K562 (cell line): ENCODE data around the gene NASP. TPM values are rescaled to one million over a fixed set of nuclear protein-coding genes. Genes with fewer than 3 reads are reported as not detected.

Source experiments
- ATAC-seq: fragments of 200-7000 bp; cut with Tn5 transposase; 3 replicates; pipeline ENCODE4 v1.9.1; 2020; ENCODE audit warnings: moderate library complexity
- BruUV-seq: library from RNA; stranded (reverse); fragments of 400-500 nt; replicated peaks from 2 replicates; lab custom pipeline; 2021; lab: Mats Ljungman, UMichigan
- CTCF ChIA-PET: fragments of 300-600 bp; formaldehyde crosslinking; extraction: SDS; loops from one replicate; lab custom pipeline; 2021; ENCODE audit warnings: low intra/inter-chr PET ratio; lab: Yijun Ruan, JAX
- POLR2A ChIA-PET: fragments of 300-600, 350-650 bp; sonication (Branson Sonifier 250); formaldehyde crosslinking; extraction: SDS; loops from one replicate; lab custom pipeline; 2021; ENCODE audit warnings: antibody characterized with exemption, inconsistent platforms; lab: Yijun Ruan, JAX
- DNase-seq, 4 experiments: peaks; one replicate each; pipeline versions ENCODE4 v3.0.0 to v3.0.0-alpha.2; 2011 to 2018; ENCODE audit warnings: low spot score in 3 of 4, mixed read lengths in 3 of 4; ENCODE audit errors: extremely low read depth in 1 of 4
- FAIRE-seq: peaks from 2 replicates; lab custom pipeline; 2011; peaks lifted over from hg19 to GRCh38; lab: Jason Lieb, UNC
- H2AFZ ChIP-seq: 2 replicates; pipeline ENCODE4 v1.6.0; 2011; ENCODE audit warnings: low read depth, low read length, control low read depth, inconsistent platforms
- H3K27ac ChIP-seq: fragments of 200-600 bp; 3 replicates; pipeline ENCODE4 v1.8.0; 2011; ENCODE audit warnings: low read depth, mild to moderate bottlenecking, control low read depth, inconsistent platforms, low read length, moderate library complexity, mixed read lengths; ENCODE audit errors: extremely low read depth
- H3K27me3 ChIP-seq, 2 experiments: fragments of 300-600 bp in 1 of 2; 2 replicates in 1 of 2; 3 replicates in 1 of 2; pipeline versions ENCODE4 v1.6.0 to v1.8.0; 2011; ENCODE audit warnings: inconsistent platforms in 2 of 2, low read length in 2 of 2, mild to moderate bottlenecking in 1 of 2, mixed read lengths in 1 of 2, moderate library complexity in 1 of 2; ENCODE audit not compliant: control insufficient read depth in 2 of 2, insufficient read depth in 2 of 2
- H3K36me3 ChIP-seq: fragments of 300-600 bp; 3 replicates; pipeline ENCODE4 v1.8.0; 2011; ENCODE audit warnings: mild to moderate bottlenecking, low read length, inconsistent platforms; ENCODE audit not compliant: control insufficient read depth, insufficient read depth
- H3K4me1 ChIP-seq, 2 experiments: fragments of 200-600 bp in 1 of 2; replicated peaks in 1 of 2; 2 replicates in 1 of 2; 3 replicates in 1 of 2; pipeline versions ENCODE4 v1.5.1 to v1.8.0; 2011; ENCODE audit warnings: inconsistent platforms in 2 of 2, low read length in 2 of 2, mild to moderate bottlenecking in 1 of 2, mixed read lengths in 1 of 2, moderate library complexity in 1 of 2; ENCODE audit not compliant: control insufficient read depth in 2 of 2, insufficient read depth in 2 of 2
- H3K4me2 ChIP-seq: 2 replicates; pipeline ENCODE4 v1.6.1; 2011; ENCODE audit warnings: low read length, control low read depth, inconsistent platforms, mixed read lengths; ENCODE audit not compliant: insufficient read depth
- H3K4me3 ChIP-seq: fragments of 200-600 bp; sonication (generic), shearing (Covaris generic); 2 replicates; pipeline ENCODE4 v1.5.1; 2016; ENCODE audit warnings: control low read depth, inconsistent platforms
- H3K79me2 ChIP-seq: fragments of 200-600 bp; 3 replicates; pipeline ENCODE4 v1.8.0; 2011; ENCODE audit warnings: low read length, inconsistent platforms; ENCODE audit not compliant: control insufficient read depth, insufficient read depth
- H3K9ac ChIP-seq, 2 experiments: 2 replicates each; pipeline versions ENCODE4 v1.6.0 to v1.6.1; 2011; ENCODE audit warnings: low read depth in 2 of 2, low read length in 2 of 2, control low read depth in 1 of 2, inconsistent platforms in 1 of 2, mild to moderate bottlenecking in 1 of 2, mixed read lengths in 1 of 2; ENCODE audit not compliant: insufficient read depth in 1 of 2
- H3K9me1 ChIP-seq: one replicate; pipeline ENCODE4 v1.6.0; 2011; ENCODE audit warnings: inconsistent platforms, mild to moderate bottlenecking, low read length, moderate library complexity; ENCODE audit not compliant: control insufficient read depth, insufficient read depth
- H3K9me3 ChIP-seq: replicated peaks from 2 replicates; pipeline ENCODE4 v1.5.1; 2011; ENCODE audit warnings: low read depth, low read length, inconsistent platforms; ENCODE audit not compliant: control insufficient read depth, insufficient read depth
- H4K20me1 ChIP-seq: replicated peaks from 2 replicates; pipeline ENCODE4 v1.6.1; 2011; ENCODE audit warnings: low read length, inconsistent platforms, mixed read lengths; ENCODE audit not compliant: control insufficient read depth, insufficient read depth
- E2F4 ChIP-seq: sonication (generic); formaldehyde crosslinking; IDR thresholded peaks from 2 replicates; pipeline ENCODE4 v1.8.0; 2022; ENCODE audit warnings: mild to moderate bottlenecking, low read depth, missing genetic modification reagents
- GATA2 ChIP-seq: sonication (generic); formaldehyde crosslinking; IDR thresholded peaks from 2 replicates; pipeline ENCODE4 v1.4.0; 2020; ENCODE audit warnings: mild to moderate bottlenecking, missing genetic modification reagents
- HDAC6 ChIP-seq: IDR thresholded peaks from 2 replicates; pipeline ENCODE4 v1.6.1; 2012; ENCODE audit warnings: low read depth, mild to moderate bottlenecking, control low read depth, inconsistent platforms, low read length, moderate library complexity
- HMBOX1 ChIP-seq: sonication (generic); IDR thresholded peaks from 2 replicates; pipeline ENCODE4 v1.6.1; 2016
- MAFF ChIP-seq: IDR thresholded peaks from 2 replicates; pipeline ENCODE4 v1.6.1; 2012; ENCODE audit warnings: low read length, improper control_type of control experiment
- PKNOX1 ChIP-seq: fragments of 450-650 bp; IDR thresholded peaks from 2 replicates; pipeline ENCODE4 v1.6.1; 2016
- POLR2AphosphoS5 ChIP-seq: IDR thresholded peaks from 2 replicates; pipeline ENCODE4 v1.6.1; 2011; ENCODE audit warnings: mild to moderate bottlenecking, low read depth, low read length, moderate library complexity; ENCODE audit not compliant: control insufficient read depth, insufficient read depth
- PYGO2 ChIP-seq: fragments of 450-650 bp; IDR thresholded peaks from 2 replicates; pipeline ENCODE4 v1.6.1; 2016; ENCODE audit warnings: mild to moderate bottlenecking, missing genetic modification characterization, moderate library complexity, missing compliant biosample characterization
- SRF ChIP-seq, 2 experiments: fragments of 250-450, 450-650 bp in 1 of 2; sonication (Bioruptor Pico) in 1 of 2; sonication (generic) in 1 of 2; formaldehyde crosslinking; IDR thresholded peaks; 2 replicates each; pipeline versions ENCODE4 v1.5.0 to v1.5.1; 2020 to 2022; ENCODE audit warnings: mild to moderate bottlenecking in 1 of 2, missing genetic modification reagents in 1 of 2
- ZC3H4 ChIP-seq: sonication (generic); formaldehyde crosslinking; IDR thresholded peaks from 2 replicates; pipeline ENCODE4 v1.9.0; 2021; ENCODE audit warnings: missing genetic modification reagents, borderline replicate concordance
- ZFPM2 ChIP-seq: fragments of 250-450 bp; sonication (Bioruptor Pico); IDR thresholded peaks from 2 replicates; pipeline ENCODE4 v1.5.1; 2022; ENCODE audit warnings: mild to moderate bottlenecking
- WGBS: fragments of 100-300 bp; shearing (Covaris generic); methylation state at CpG from one replicate; pipeline ENCODE4 v1.1.6; 2016; ENCODE audit warnings: low coverage, mixed read lengths; ENCODE audit not compliant: insufficient coverage; ENCODE audit errors: missing lambda C conversion rate; 5-methylcytosine and 5-hydroxymethylcytosine counted together
- in situ Hi-C: fragments of 300-500 bp; cut with MboI; formaldehyde crosslinking; loops from 4 replicates; pipeline ENCODE4 v1.15.0; 2018; ENCODE audit warnings: inconsistent platforms, mixed read lengths
- intact Hi-C: fragments of 100-400 bp; cut with micrococcal nuclease; formaldehyde crosslinking; loops from 2 replicates; pipeline ENCODE4 v1.14.2; 2022
- polyA plus RNA-seq, 8 experiments: library from polyadenylated mRNA; depleted of rRNA in 4 of 8; stranded (reverse) in 5 of 8; unstranded in 3 of 8; fragments of >200 nt; fragmentation: Nextera tagmentation in 2 of 8; fragmentation: Illumina TruSeq in 1 of 8; extraction: Ambion mirVana in 2 of 8; extraction: Trizol in 1 of 8; gene quantifications; 2 replicates each; pipeline versions ENCODE4 v1.2.1 to v1.2.3, GENCODE V29; 2011 to 2014; ENCODE audit warnings: inconsistent platforms in 1 of 8, missing spikeins in 1 of 8
- total RNA-seq, 7 experiments: library from RNA; depleted of rRNA in 6 of 7; stranded (reverse); fragments of >200 nt in 6 of 7; fragmentation: Illumina TruSeq in 2 of 7; extraction: Trizol in 2 of 7; gene quantifications; 2 replicates each; pipeline versions ENCODE4 v1.2.1 to v1.2.3, GENCODE V29; 2011 to 2021; ENCODE audit warnings: low replicate concordance in 1 of 7

The NASP gene
- total and polyA plus RNA-seq, 9 of the 15 experiments (the other 6 are each of a cell fraction or from before 2014, with no cell fraction given), result 199 to 578 (median 419) TPM

GRCh38 chr1:45623972-45624371 is 40.1 kb downstream of the NASP start, which contains the start of gene CCDC17:
CCDC17 (minus strand) TSS chr1:45624054; CDS start chr1:45623909, 145 bp downstream.
- no TSS peak for BruUV-seq

More at GRCh38 chr1:45623972-45624371, 40.1 kb downstream of the NASP start, which contains the start of gene CCDC17:
- H3K4me2 ChIP-seq, result no peak within 1 kb of the TSS
- POLR2A ChIA-PET, result interaction anchor here (1.1 to 1.6 kb wide), 6 partner anchors 10 to 173 kb away, joined by 3 to 7 read pairs (median 4); partner anchors contain the start of gene PRDX1
- peak in 1 of 4 experiments; percentile 17 for DNase-seq
- no peak within 1 kb of the TSS for H3K9ac ChIP-seq
- TF ChIP-seq E2F4 (CRISPR knock-in tag), result no peak
- TF ChIP-seq GATA2 (CRISPR knock-in tag), result 0 out of 2 replicates have a peak, but pooled peaks have one; percentile 36
- 0 out of 2 replicates have a peak, but pooled peaks have one; percentile 15 for TF ChIP-seq POLR2AphosphoS5
- no peak for TF ChIP-seq HMBOX1
- no peak for TF ChIP-seq ZFPM2 (CRISPR knock-in tag)
- no peak for TF ChIP-seq PYGO2 (tag)
- no peak for TF ChIP-seq ZC3H4 (CRISPR knock-in tag)
- no peak for TF ChIP-seq HDAC6
- TF ChIP-seq PKNOX1, result no peak
- TF ChIP-seq SRF (CRISPR knock-in tag; IDR thresholded peaks at IDR 0.05), result no peak
- no peak for TF ChIP-seq MAFF
- TF ChIP-seq, all 486 proteins: peak for 2
- ATAC-seq (0 out of 3 replicates have a peak, but pooled peaks have one; percentile 2), FAIRE-seq (no peak)
- 38% methylated on average over 4 of the region's 4 CpGs for WGBS
- in situ Hi-C loops, result no loop called here
- intact Hi-C loops, result no loop called here
- no peaks in the 10 kb centered on the region for H3K9me3 ChIP-seq
- peak within 1 kb of the TSS; percentile 12; the same call in 2 of the 3 replicates for H3K27ac ChIP-seq
- H4K20me1 ChIP-seq, result no peaks in the 10 kb centered on the region; the same call in none of the 2 replicates
- H2AFZ ChIP-seq, result no peak within 1 kb of the TSS
- no peaks in the 10 kb centered on the region for H3K79me2 ChIP-seq
- no peak within 1 kb of the TSS for H3K4me3 ChIP-seq
- no peaks in the 10 kb centered on the region for H3K27me3 ChIP-seq
- peaks cover 0 to 17% of the 10 kb centered on the region in 2 experiments; a peak in 2 of 5 replicates for H3K4me1 ChIP-seq
- no peaks in the 10 kb centered on the region for H3K9me1 ChIP-seq
- CTCF ChIA-PET, result no interaction called here
- peaks cover 67% of the 10 kb centered on the region; the same call in 2 of the 3 replicates for H3K36me3 ChIP-seq
